Stimulated activated CD4-positive, alpha-beta T cell treated with anti-CD3 and anti-CD28 coated beads, Interleukin-4, amount 100 ng/mL, for 4 hours (primary cell): Measurements from ENCODE around the gene SCAI.
"Not testable (repeated sequence)": the region's sequence is repeated elsewhere in the genome, so short reads cannot be mapped to it uniquely, and the experiment has no call there.

Source experiments
- DNase-seq, 2 experiments: peaks; one replicate each; pipeline ENCODE4 v3.0.0-alpha.2; 2020

The SCAI gene

GRCh38 chr9:125103021-125103420 is 40.3 kb downstream of the SCAI start:
- no peak for DNase-seq

DNA sequence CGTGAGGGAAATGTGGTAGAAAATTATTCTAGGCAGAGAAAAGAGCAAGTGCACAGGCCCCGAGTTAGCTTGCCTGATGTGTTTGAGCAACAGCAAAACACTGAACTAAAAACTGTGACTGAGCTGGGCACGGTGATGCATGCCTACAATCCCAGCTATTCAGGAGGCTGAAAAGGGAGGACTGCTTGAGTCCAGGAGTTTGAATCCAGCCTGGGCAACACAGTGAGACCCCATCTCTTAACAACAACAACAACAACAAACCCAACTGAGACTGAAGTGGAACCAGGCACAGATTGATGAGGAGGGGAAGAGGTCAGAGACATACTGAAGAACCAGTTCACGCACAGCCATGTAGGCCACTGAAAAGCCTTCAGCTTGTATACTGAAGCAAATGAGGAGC is 42.5 kb downstream of the SCAI start:
- no peak for DNase-seq

DNA sequence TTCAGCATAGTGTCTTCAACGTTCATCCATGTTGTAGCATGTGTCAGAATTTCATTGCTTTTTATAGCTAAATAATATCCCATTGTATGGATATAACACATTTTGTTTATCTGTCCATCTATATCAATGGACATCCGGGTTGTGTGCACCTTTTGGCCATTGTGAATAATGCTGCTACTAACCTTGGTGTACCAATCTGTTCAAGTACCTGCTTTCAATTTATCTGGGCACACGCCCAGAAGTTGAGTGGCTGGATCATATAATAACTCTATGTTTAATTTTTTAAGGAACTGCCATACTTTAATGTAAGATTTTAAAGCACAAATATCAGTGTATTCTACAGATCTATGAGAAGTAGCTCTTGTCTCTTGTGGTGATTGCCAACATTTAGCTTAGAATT is 43.5 kb downstream of the SCAI start:
- DNase-seq = no peak

GRCh38 chr9:125095821-125096443 is 47.4 kb downstream of the SCAI start:
- no peak for DNase-seq

DNA sequence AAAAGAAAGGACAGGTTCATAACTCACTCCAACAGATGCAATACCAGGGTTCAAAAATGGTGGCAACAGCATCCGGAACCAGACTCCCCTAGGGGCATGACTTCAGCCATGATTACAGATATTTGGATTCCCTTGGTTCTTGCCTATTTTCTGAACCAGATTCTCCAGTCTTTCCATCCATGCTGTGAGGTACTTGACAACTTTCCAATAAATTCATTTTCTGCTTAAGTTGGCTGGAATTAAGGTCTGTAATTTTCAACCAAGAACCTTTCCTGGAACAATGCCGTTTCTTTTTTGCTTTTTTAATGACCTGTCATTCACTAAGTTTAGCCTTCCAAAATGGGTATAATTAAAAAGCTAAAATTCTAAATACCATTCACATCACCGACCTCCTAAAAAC is 52.2 kb downstream of the SCAI start:
- no peak for DNase-seq

- no peak for DNase-seq
Observed at GRCh38 chr9:125089331-125089730, 54.0 kb downstream of the SCAI start.

GRCh38 chr9:125088752-125089151 is 54.6 kb downstream of the SCAI start:
- DNase-seq = no peak

- DNase-seq = no peak
Observed at GRCh38 chr9:125085703-125086477, 57.4 kb downstream of the SCAI start.

DNA sequence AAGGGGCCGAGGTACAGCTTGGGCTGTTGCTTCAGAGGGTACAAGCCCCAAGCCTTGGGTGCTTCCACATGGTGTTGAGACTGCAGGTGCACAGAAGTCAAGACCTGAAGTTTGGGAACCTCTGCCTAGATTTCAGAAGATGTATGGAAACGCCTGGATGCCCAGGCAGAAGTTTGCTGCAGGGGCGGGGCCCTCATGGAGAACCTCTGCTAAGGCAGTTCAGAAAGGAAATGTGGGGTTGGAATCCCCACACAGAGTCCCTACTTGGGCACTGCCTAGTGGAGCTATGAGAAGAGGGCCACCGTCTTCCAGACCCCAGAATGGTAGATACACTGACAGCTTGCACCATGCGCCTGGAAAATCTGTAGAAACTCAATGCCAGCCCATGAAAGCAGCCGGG is 61.1 kb downstream of the SCAI start:
- DNase-seq = not testable (repeated sequence)

DNA sequence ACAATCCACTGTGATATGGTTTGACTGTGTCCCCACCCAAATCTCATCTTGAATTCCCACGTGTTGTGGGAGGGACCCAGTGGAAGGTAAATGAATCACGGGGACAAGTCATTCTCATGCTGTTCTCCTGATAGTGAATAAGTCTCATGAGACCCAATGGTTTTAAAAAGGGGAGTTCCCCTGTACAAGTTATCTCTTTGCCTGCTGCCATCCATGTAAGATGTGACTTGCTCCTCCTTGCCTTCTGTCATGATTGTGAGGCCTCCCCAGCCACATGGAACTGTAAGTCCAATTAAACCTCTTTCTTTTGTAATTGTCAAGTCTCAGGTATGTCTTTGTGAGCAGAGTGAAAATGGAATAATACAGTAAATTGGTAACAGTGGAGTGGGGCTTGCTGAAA is 62.5 kb downstream of the SCAI start:
- DNase-seq = not testable (repeated sequence)

- no peak for DNase-seq
Observed at GRCh38 chr9:125079931-125080330, 63.4 kb downstream of the SCAI start.

DNA sequence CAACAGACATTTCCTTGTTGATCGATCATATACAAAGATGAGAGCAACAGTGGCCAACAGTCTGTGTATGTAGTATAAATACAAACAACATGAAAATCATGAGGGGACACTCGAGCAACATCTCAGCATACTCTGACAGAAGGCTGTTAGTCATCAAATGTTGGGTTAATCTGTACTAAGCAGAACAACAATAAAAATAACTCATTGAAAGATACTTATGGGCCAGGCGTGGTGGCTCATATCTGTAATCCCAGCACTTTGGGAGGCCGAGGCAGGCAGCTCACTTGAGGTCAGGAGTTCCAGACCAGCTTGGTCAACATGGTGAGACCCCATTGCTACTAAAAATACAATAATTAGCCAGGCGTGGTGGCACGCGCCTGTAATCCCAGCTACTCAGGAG is 67.3 kb downstream of the SCAI start:
- no peak for DNase-seq

GRCh38 chr9:125074976-125075375 is 68.4 kb downstream of the SCAI start:
- DNase-seq = no peak

GRCh38 chr9:125066839-125067619 is 76.3 kb downstream of the SCAI start:
- no peak for DNase-seq

GRCh38 chr9:125061391-125061790 is 81.9 kb downstream of the SCAI start:
- no peak for DNase-seq

DNA sequence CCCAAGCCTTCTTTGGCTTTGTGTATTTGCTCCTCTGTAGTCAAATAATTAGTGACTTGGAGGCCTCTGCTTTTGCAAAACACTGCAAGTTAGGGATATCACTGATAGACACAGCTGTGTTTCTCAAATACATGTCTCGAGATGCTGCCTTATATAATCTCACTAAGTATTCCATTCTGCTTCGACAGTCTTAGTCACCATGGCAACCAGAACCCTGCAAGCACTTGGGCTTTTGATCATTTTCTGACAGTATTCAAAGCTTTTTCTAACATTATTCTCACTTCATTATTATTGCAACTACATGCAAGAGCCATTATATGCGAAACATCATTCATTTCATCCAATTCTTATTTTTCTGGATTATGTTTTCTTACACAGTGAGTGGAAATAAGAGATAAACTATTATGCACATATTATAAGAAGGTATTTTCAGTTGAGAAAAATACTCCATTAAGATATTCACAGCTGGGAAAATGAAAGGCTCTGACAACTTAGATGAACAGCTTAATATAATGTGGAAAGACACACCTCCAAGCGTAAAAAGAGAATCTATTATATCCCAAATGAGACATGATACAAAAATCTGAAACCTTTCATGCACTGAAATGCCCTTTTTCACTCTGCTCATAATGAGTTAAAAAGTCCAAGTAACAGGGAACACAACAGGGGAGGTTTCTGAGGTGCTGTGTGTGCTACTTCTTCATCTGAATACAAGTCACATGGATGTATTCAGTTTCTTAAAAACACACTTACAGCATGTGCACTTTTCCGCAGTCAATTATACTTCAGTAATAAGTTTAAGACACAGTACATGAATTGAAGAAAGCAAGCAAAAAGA is 93.9 kb downstream of the SCAI start:
- DNase-seq = no peak

GRCh38 chr9:125043631-125044030 is 99.7 kb downstream of the SCAI start:
- DNase-seq = no peak

GRCh38 chr9:125043148-125043547 is 100.2 kb downstream of the SCAI start:
- DNase-seq = no peak

- no peak for DNase-seq
Observed at GRCh38 chr9:125038166-125038565, 105.2 kb downstream of the SCAI start.

DNA sequence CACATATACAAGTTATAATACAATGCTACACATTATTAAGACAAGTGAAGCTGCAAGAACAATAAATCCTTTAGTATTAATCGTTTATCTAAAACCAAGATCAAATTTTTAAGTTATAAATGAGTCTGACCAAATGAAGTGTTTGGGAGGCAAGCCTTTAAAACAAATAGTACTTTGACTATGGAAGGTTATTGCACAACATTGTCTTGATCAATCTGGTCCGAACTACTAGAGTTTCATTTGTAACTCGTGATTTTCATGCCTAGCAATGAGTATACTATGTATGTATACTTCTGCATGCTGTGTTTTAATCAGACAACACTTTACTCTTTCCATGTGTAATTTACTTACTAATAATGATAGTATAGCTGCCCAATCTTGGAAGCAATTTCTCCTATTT is 115.3 kb downstream of the SCAI start:
- DNase-seq = no peak

DNA sequence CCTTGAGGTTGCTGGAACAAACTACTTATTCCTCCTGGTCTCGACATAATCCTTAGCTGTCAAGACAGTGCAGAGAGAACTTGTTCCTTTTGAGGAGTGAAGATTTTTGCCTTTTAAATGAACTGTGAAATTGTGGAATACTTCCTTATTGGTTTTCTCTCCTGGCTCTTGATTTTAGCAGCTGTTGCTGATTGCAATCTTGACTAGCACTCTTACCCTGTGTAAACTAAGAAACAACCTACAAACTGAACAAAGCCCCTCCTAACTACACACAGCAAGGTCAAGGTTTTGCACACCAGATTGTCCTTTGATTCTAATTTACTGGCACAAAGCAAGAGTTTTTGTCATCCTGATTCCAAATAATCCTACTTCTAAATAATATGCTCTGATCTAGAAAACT is 118.4 kb downstream of the SCAI start:
- no peak for DNase-seq

GRCh38 chr9:125021069-125021468 is 122.3 kb downstream of the SCAI start:
- DNase-seq = no peak

- not testable (repeated sequence) for DNase-seq
Observed at GRCh38 chr9:125015655-125016054, 127.7 kb downstream of the SCAI start.
